Tibial nerve (tissue), 4 donors: ENCODE results near the gene UBA6. TPM values are rescaled to one million over a fixed set of nuclear protein-coding genes. Genes with fewer than 3 reads are reported as not detected.

ENCODE experiments used
- DNase-seq, 2 donors: peaks; one replicate each; pipeline ENCODE4 v3.0.0-alpha.2; 2019; ENCODE audit warnings: low spot score in 2 of 2
- H3K27ac ChIP-seq, 4 donors: fragments of 200-600 bp; sonication (generic) in 3 of 4; one replicate each; pipeline ENCODE4 v1.5.1; 2017 to 2019; ENCODE audit warnings: mild to moderate bottlenecking in 1 of 4
- H3K27me3 ChIP-seq, 2 donors: fragments of 200-600 bp; sonication (generic) in 1 of 2; one replicate each; pipeline versions ENCODE4 v1.5.1 to v1.6.0; 2017 to 2019
- H3K36me3 ChIP-seq, 3 donors: fragments of 200-600 bp; sonication (generic); one replicate each; pipeline ENCODE4 v1.5.1; 2018 to 2019
- H3K4me1 ChIP-seq, 4 donors: fragments of 200-600 bp; sonication (generic) in 3 of 4; one replicate each; pipeline ENCODE4 v1.5.1; 2017 to 2019
- H3K4me3 ChIP-seq, 4 donors: fragments of 200-600 bp; sonication (generic) in 3 of 4; one replicate each; pipeline ENCODE4 v1.5.1; 2017 to 2019; ENCODE audit warnings: mild to moderate bottlenecking in 1 of 4, moderate library complexity in 1 of 4
- H3K9me3 ChIP-seq, 4 donors: fragments of 200-600 bp; sonication (generic) in 3 of 4; one replicate each; pipeline ENCODE4 v1.5.1; 2017 to 2019
- CTCF ChIP-seq, 5 experiments: fragments of 200-600 bp in 3 of 5; fragments of 450-650 bp in 2 of 5; sonication (generic) in 3 of 5; IDR thresholded peaks; one replicate each; pipeline ENCODE4 v1.5.1; 2016 to 2019; ENCODE audit warnings: antibody characterized with exemption in 5 of 5, mild to moderate bottlenecking in 3 of 5, moderate library complexity in 2 of 5
- EP300 ChIP-seq, 2 donors: sonication (generic); formaldehyde crosslinking; IDR thresholded peaks; one replicate each; pipeline ENCODE4 v1.6.1; 2017; ENCODE audit warnings: antibody characterized with exemption in 2 of 2, mild to moderate bottlenecking in 1 of 2
- POLR2A ChIP-seq, 2 donors: fragments of 450-650 bp; IDR thresholded peaks; one replicate each; pipeline ENCODE4 v1.6.1; 2017; ENCODE audit warnings: antibody characterized with exemption in 2 of 2, mild to moderate bottlenecking in 2 of 2, moderate library complexity in 2 of 2
- WGBS, 2 donors: methylation state at CpG; one replicate each; pipeline ENCODE4 v1.1.5; 2018; 5-methylcytosine and 5-hydroxymethylcytosine counted together
- total RNA-seq, 4 donors: library from RNA; depleted of rRNA; stranded (reverse); fragments of >200 nt; gene quantifications; one replicate each; pipeline ENCODE4 v1.1.0, GENCODE V29; 2016

UBA6 gene
- total RNA-seq, 4 donors from 2014 or later, result 22.9 to 51.5 (median 36.9) TPM

DNA sequence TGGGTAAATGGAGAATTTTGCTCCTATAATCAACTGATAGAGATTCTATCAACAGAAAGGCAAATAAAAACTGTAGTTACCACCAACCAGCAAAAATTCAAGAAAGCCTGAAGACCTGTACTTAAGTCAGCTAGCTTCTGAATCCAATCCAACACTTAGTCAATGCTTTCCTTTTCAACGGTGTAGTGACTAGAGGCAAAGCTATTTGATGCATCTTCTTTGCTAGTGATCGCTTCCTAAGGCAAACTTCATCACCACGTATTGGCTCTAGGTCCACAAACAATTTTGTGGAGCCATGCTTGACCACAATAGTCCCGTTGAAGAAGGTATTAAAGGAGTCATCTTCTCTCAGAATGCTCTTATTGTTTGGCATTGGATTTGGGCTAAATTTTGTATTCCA, 25.0 kb upstream of the UBA6 start:
- Histone ChIP-seq H3K27ac (no peak overlapping the region), H3K4me1 (no peaks in the 10 kb centered on the region), H3K27me3 (no peaks in the 10 kb centered on the region), H3K4me3 (no peak overlapping the region), H3K9me3 (peaks cover 0 to 8% (median 0%) of the 10 kb centered on the region in 4 donors), H3K36me3 (peaks cover 0 to 37% (median 0%) of the 10 kb centered on the region in 3 donors)
- TF ChIP-seq POLR2A (IDR thresholded peaks at IDR 0.05), result no peak
- no peak for TF ChIP-seq CTCF (IDR thresholded peaks at IDR 0.05)
- 81 to 82% methylated on average over 4 of the region's 4 CpGs for WGBS, 2 donors
- no peak for DNase-seq

- Histone ChIP-seq H3K27ac (no peak overlapping the region), H3K4me1 (no peaks in the 10 kb centered on the region), H3K27me3 (no peaks in the 10 kb centered on the region), H3K9me3 (peaks cover 0 to 8% (median 0%) of the 10 kb centered on the region in 4 donors), H3K4me3 (no peak overlapping the region), H3K36me3 (peaks cover 0 to 41% (median 0%) of the 10 kb centered on the region in 3 donors)
- 79 to 96% methylated on average over 1 of the region's 1 CpG for WGBS, 2 donors
- no peak for DNase-seq
- no peak for TF ChIP-seq CTCF (IDR thresholded peaks at IDR 0.05)
- no peak for TF ChIP-seq EP300 (IDR thresholded peaks at IDR 0.05)
- no peak for TF ChIP-seq POLR2A (IDR thresholded peaks at IDR 0.05)
These were observed 24.2 kb upstream of the UBA6 start for GRCh38 chr4:67725132-67725531.

DNA sequence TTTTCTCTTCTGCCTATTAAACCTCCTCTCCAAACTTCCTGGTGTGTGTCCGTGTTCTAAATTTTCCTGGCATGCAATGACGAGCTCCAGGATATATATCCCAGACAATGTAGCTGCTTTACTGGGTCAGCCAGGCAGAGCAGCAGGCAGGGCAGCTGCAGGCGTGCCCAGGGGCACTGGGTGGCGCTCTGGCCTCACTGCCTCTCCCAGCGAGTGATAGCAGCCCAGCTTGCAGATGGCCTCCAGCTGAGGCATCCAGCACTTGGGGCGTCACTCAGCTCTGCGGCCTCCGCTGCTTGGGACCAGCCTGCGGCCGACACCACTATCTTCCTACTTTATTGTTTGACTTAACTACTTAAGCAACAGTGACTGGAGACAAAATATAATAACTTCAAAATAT, 23.0 kb upstream of the UBA6 start:
- Histone ChIP-seq H3K4me3 (no peak overlapping the region), H3K4me1 (no peaks in the 10 kb centered on the region), H3K36me3 (peaks cover 0 to 37% (median 0%) of the 10 kb centered on the region in 3 donors), H3K9me3 (peaks cover 0 to 8% (median 0%) of the 10 kb centered on the region in 4 donors), H3K27me3 (no peaks in the 10 kb centered on the region), H3K27ac (no peak overlapping the region)
- 92 to 94% methylated on average over 10 of the region's 10 CpGs for WGBS, 2 donors
- TF ChIP-seq POLR2A (IDR thresholded peaks at IDR 0.05) (no peak), CTCF (IDR thresholded peaks at IDR 0.05) (no peak), EP300 (IDR thresholded peaks at IDR 0.05) (no peak)
- DNase-seq, result no peak

DNA sequence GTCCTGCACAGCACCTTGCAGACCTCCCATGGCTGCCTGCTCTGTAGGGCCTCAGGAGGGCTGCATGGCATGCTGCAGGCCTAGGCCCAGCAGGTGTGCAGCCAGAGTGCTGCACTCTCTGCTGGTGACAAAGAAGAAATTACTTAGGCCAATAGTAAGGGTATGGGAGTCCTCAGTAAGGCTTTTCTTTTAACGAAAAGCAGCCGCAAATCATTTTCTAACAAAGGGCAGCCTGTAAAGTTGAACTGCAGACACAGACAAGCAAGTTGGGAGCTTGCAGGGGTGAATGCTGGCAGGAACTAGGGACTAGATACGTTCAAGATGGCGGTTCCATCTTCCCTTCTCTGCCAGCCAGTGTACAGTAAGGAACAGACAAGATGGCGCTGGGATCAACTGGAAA, 22.4 kb upstream of the UBA6 start:
- Histone ChIP-seq H3K4me3 (no peak overlapping the region), H3K27me3 (no peaks in the 10 kb centered on the region), H3K9me3 (peaks cover 0 to 8% (median 0%) of the 10 kb centered on the region in 4 donors), H3K36me3 (peaks cover 0 to 39% (median 0%) of the 10 kb centered on the region in 3 donors), H3K4me1 (no peaks in the 10 kb centered on the region), H3K27ac (no peak overlapping the region)
- no peak for DNase-seq
- WGBS, 2 donors, result 80 to 84% methylated on average over 5 of the region's 5 CpGs
- no peak for TF ChIP-seq POLR2A (IDR thresholded peaks at IDR 0.05)
- TF ChIP-seq EP300 (IDR thresholded peaks at IDR 0.05), result no peak
- no peak for TF ChIP-seq CTCF (IDR thresholded peaks at IDR 0.05)

DNA sequence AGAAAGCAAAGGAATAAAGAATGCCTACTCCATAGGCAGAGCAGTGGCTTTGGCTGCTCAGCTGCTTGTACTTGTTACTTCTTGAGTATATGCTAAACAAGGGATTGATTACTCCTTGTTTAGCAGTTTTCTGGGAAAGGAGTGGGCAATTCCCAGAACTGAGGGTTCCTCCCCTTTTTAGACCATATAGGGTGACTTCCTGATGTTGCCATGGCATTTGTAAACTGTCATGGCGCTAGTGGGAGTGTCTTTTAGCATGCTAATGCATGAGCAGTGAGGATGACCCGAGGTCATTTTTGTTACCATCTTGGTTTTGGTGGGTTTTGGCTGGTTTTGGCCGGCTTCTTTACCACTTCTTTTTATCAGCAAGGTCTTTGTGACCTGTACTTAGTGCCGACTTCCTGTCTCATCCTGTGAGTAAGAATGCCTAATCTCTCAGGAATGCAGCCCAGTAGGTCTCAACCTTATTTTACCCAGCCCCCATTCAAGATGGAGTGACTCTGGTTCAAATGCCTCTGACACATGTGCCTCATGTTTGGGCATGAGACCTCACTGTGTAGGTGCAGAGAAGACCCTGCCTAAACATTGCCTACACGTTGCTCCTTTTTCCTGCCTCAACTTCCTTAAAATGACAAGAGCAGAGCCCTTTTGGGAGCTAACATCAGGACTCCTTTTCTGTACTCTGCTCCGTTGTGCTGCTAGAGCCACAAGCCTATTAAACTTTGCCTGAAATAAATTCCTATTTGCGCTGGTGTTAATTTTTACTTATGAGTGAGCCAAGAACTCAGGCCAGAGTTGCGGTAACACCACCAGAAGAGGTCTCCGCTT, 21.0 kb upstream of the UBA6 start:
- H3K27me3 ChIP-seq, result no peaks in the 10 kb centered on the region
- H3K27ac ChIP-seq, result no peak overlapping the region
- no peaks in the 10 kb centered on the region for H3K4me1 ChIP-seq
- peaks cover 0 to 43% (median 0%) of the 10 kb centered on the region in 3 donors for H3K36me3 ChIP-seq
- 93 to 96% methylated on average over 9 of the region's 9 CpGs for WGBS, 2 donors
- no peak overlapping the region for H3K4me3 ChIP-seq
- TF ChIP-seq EP300 (IDR thresholded peaks at IDR 0.05) (no peak), CTCF (IDR thresholded peaks at IDR 0.05) (no peak), POLR2A (IDR thresholded peaks at IDR 0.05) (no peak)
- DNase-seq, result no peak
- H3K9me3 ChIP-seq, result peaks cover 0 to 2% (median 0%) of the 10 kb centered on the region in 4 donors
